GM23338 (cell line): ENCODE measurements around the gene PCLAF. TPM values are rescaled to one million over a fixed set of nuclear protein-coding genes. Genes with fewer than 3 reads are reported as not detected.
"Not testable (repeated sequence)": the region's sequence is repeated elsewhere in the genome, so short reads cannot be mapped to it uniquely, and the experiment has no call there.

Experiments
- ATAC-seq: fragments of 200-7000 bp; cut with Tn5 transposase; 3 replicates; pipeline ENCODE4 v1.9.1; 2020
- DNase-seq: peaks from one replicate; pipeline ENCODE4 v3.0.0-alpha.2; 2015; ENCODE audit warnings: low spot score
- H2AFZ ChIP-seq: fragments of 200-600 bp; sonication (generic); 2 replicates; pipeline ENCODE4 v1.8.0; 2016; ENCODE audit warnings: antibody characterized with exemption, mild to moderate bottlenecking, moderate library complexity
- H3F3A ChIP-seq: fragments of 200-600 bp; sonication (generic); replicated peaks from 2 replicates; pipeline ENCODE4 v1.8.0; 2017; ENCODE audit warnings: antibody characterized with exemption, mixed run types, low read depth
- H3K27ac ChIP-seq: fragments of 200-600 bp; sonication (generic); 2 replicates; pipeline ENCODE4 v1.6.1; 2016; ENCODE audit warnings: low read depth
- H3K27me3 ChIP-seq: fragments of 200-600 bp; sonication (generic); 2 replicates; pipeline ENCODE4 v1.8.0; 2016; ENCODE audit warnings: mild to moderate bottlenecking, mixed run types, moderate library complexity; ENCODE audit not compliant: insufficient read depth
- H3K36me3 ChIP-seq: fragments of 200-600 bp; sonication (generic); 2 replicates; pipeline ENCODE4 v1.8.0; 2016; ENCODE audit warnings: mild to moderate bottlenecking; ENCODE audit not compliant: insufficient read depth
- H3K4me1 ChIP-seq: fragments of 200-600 bp; sonication (generic); 2 replicates; pipeline ENCODE4 v1.8.0; 2016; ENCODE audit warnings: mild to moderate bottlenecking, moderate library complexity; ENCODE audit not compliant: insufficient read depth
- H3K4me2 ChIP-seq: fragments of 200-600 bp; sonication (generic); 2 replicates; pipeline ENCODE4 v1.7.1; 2017; ENCODE audit warnings: mixed run types
- H3K4me3 ChIP-seq: fragments of 200-600 bp; sonication (generic); 2 replicates; pipeline ENCODE4 v1.6.1; 2016; ENCODE audit warnings: mixed run types
- H3K79me2 ChIP-seq: fragments of 200-600 bp; sonication (generic); replicated peaks from 2 replicates; pipeline ENCODE4 v1.8.0; 2017; ENCODE audit warnings: mild to moderate bottlenecking; ENCODE audit not compliant: insufficient read depth
- H3K9me2 ChIP-seq: fragments of 200-600 bp; sonication (generic); 2 replicates; pipeline ENCODE4 v1.8.0; 2017; ENCODE audit not compliant: insufficient read depth
- H4K20me1 ChIP-seq: fragments of 200-600 bp; sonication (generic); replicated peaks from 2 replicates; pipeline ENCODE4 v1.8.0; 2017; ENCODE audit warnings: mild to moderate bottlenecking; ENCODE audit not compliant: insufficient read depth
- H3K27ac Mint-ChIP-seq: 2 replicates; pipeline ENCODE4 v1.8.0; 2020; ENCODE audit warnings: inconsistent platforms, mild to moderate bottlenecking, moderate library complexity, mixed read lengths
- H3K27me3 Mint-ChIP-seq: 3 replicates; pipeline ENCODE4 v1.8.0; 2022; ENCODE audit warnings: low read depth, mild to moderate bottlenecking, moderate library complexity, mixed read lengths, inconsistent platforms; ENCODE audit not compliant: insufficient read depth, poor library complexity
- H3K36me3 Mint-ChIP-seq: 3 replicates; pipeline ENCODE4 v1.8.0; 2021; ENCODE audit warnings: low read depth, mild to moderate bottlenecking, inconsistent platforms, moderate library complexity, mixed read lengths
- H3K4me1 Mint-ChIP-seq: 3 replicates; pipeline ENCODE4 v1.8.0; 2020; ENCODE audit warnings: mild to moderate bottlenecking, inconsistent platforms, mixed read lengths
- H3K4me3 Mint-ChIP-seq: 3 replicates; pipeline ENCODE4 v1.8.0; 2021; ENCODE audit warnings: moderate library complexity, mild to moderate bottlenecking, inconsistent platforms, mixed read lengths
- H3K9me3 Mint-ChIP-seq: 3 replicates; pipeline ENCODE4 v1.8.0; 2020; ENCODE audit warnings: moderate library complexity, mild to moderate bottlenecking, inconsistent platforms, mixed read lengths
- ZNF462 ChIP-seq: fragments of 250-450 bp; sonication (Bioruptor Pico); IDR thresholded peaks from 2 replicates; pipeline ENCODE4 v1.5.0; 2020; ENCODE audit warnings: mild to moderate bottlenecking, moderate library complexity
- polyA plus RNA-seq: library from polyadenylated mRNA; unstranded; fragments of >200 nt; fragmentation: Nextera tagmentation; extraction: Ambion mirVana; gene quantifications from 2 replicates; pipeline ENCODE4 v1.2.1, GENCODE V29; 2016
- total RNA-seq: library from RNA; depleted of rRNA; stranded (reverse); fragments of >200 nt; shearing (Covaris generic); gene quantifications from 2 replicates; pipeline ENCODE4 v1.2.3, GENCODE V29; 2014

Gene PCLAF
- total and polyA plus RNA-seq, 2 experiments from 2014 or later, result 48.9 to 206 TPM

GRCh38 chr15:64392471-64392870 is 11.2 kb upstream of the PCLAF start:
- not testable (repeated sequence) for H3K27me3 ChIP-seq, H3K4me3 Mint-ChIP-seq, H3K4me1 Mint-ChIP-seq, H3K36me3 ChIP-seq, H2AFZ ChIP-seq, H3K4me2 ChIP-seq, H3K4me1 ChIP-seq, H3F3A ChIP-seq, H3K9me2 ChIP-seq, DNase-seq, H4K20me1 ChIP-seq, H3K4me3 ChIP-seq, H3K9me3 Mint-ChIP-seq, ATAC-seq, H3K27me3 Mint-ChIP-seq, H3K27ac Mint-ChIP-seq, H3K27ac ChIP-seq
- H3K79me2 ChIP-seq, result peaks cover 20% of the 10 kb centered on the region
- H3K36me3 Mint-ChIP-seq, result peaks cover 28% of the 10 kb centered on the region

- ATAC-seq, result no peak
- no peak for DNase-seq
- Histone ChIP-seq H3K4me3 (peak overlapping the region; percentile 79; the same call in 1 of the 2 replicates), H3K4me1 (no peaks in the 10 kb centered on the region), H4K20me1 (no peaks in the 10 kb centered on the region), H2AFZ (no peak overlapping the region), H3K9me2 (no peaks in the 10 kb centered on the region), H3K27me3 (peaks cover 22% of the 10 kb centered on the region), H3K79me2 (peaks cover 20% of the 10 kb centered on the region), H3K27ac (no peak overlapping the region), H3F3A (peaks cover 7% of the 10 kb centered on the region; the same call in 1 of the 2 replicates), H3K36me3 (no peaks in the 10 kb centered on the region), H3K4me2 (no peak overlapping the region)
- Mint-ChIP-seq H3K4me3 (peak overlapping the region; percentile 99), H3K27ac (no peak overlapping the region), H3K27me3 (peaks cover 2% of the 10 kb centered on the region), H3K4me1 (peaks cover 2% of the 10 kb centered on the region; the same call in 2 of the 3 replicates), H3K9me3 (no peaks in the 10 kb centered on the region; the same call in 2 of the 3 replicates), H3K36me3 (peaks cover 5% of the 10 kb centered on the region; the same call in 2 of the 3 replicates)
- no peak for TF ChIP-seq ZNF462
Observed at GRCh38 chr15:64389036-64389435, 7.8 kb upstream of the PCLAF start.
